GM23248 (cell line): Measurements from ENCODE around the gene DPP6. TPM values are rescaled to one million over a fixed set of nuclear protein-coding genes. Genes with fewer than 3 reads are reported as not detected.
"Not testable (repeated sequence)": the region's sequence is repeated elsewhere in the genome, so short reads cannot be mapped to it uniquely, and the experiment has no call there.

Experiments used
- DNase-seq: peaks from one replicate; pipeline ENCODE4 v3.0.0-alpha.2; 2015
- H2AFZ ChIP-seq: fragments of 200-600 bp; sonication (generic); 2 replicates; pipeline ENCODE4 v1.6.1; 2016; ENCODE audit warnings: antibody characterized with exemption
- H3F3A ChIP-seq: fragments of 200-600 bp; sonication (generic); 2 replicates; pipeline ENCODE4 v1.6.1; 2016; ENCODE audit warnings: mild to moderate bottlenecking, antibody characterized with exemption, mixed run types; ENCODE audit not compliant: insufficient read depth
- H3K27ac ChIP-seq: fragments of 200-600 bp; sonication (generic); 2 replicates; pipeline ENCODE4 v1.5.1; 2016; ENCODE audit warnings: mild to moderate bottlenecking
- H3K27me3 ChIP-seq: fragments of 200-600 bp; sonication (generic); replicated peaks from 2 replicates; pipeline ENCODE4 v1.6.1; 2016; ENCODE audit warnings: mild to moderate bottlenecking; ENCODE audit not compliant: insufficient read depth
- H3K36me3 ChIP-seq: fragments of 200-600 bp; sonication (generic); 2 replicates; pipeline ENCODE4 v1.6.1; 2016; ENCODE audit warnings: low read depth, mild to moderate bottlenecking
- H3K4me1 ChIP-seq: fragments of 200-600 bp; sonication (generic); 2 replicates; pipeline ENCODE4 v1.6.1; 2016; ENCODE audit warnings: mild to moderate bottlenecking; ENCODE audit not compliant: insufficient read depth
- H3K4me2 ChIP-seq: fragments of 200-600 bp; sonication (generic); one replicate; pipeline ENCODE4 v1.6.1; 2016; ENCODE audit warnings: mild to moderate bottlenecking; ENCODE audit not compliant: unreplicated experiment
- H3K4me3 ChIP-seq: fragments of 200-600 bp; sonication (generic); 2 replicates; pipeline ENCODE4 v1.5.1; 2016; ENCODE audit warnings: mild to moderate bottlenecking
- H3K79me2 ChIP-seq: fragments of 200-600 bp; sonication (generic); 2 replicates; pipeline ENCODE4 v1.6.1; 2016; ENCODE audit warnings: mild to moderate bottlenecking; ENCODE audit not compliant: insufficient read depth
- H3K9ac ChIP-seq: fragments of 200-600 bp; sonication (generic); 2 replicates; pipeline ENCODE4 v1.6.1; 2016; ENCODE audit warnings: mild to moderate bottlenecking
- H3K9me2 ChIP-seq: fragments of 200-600 bp; sonication (generic); 2 replicates; pipeline ENCODE4 v1.6.1; 2016; ENCODE audit warnings: mixed run types, mild to moderate bottlenecking, moderate library complexity; ENCODE audit not compliant: insufficient read depth
- H3K9me3 ChIP-seq: fragments of 200-600 bp; sonication (generic); one replicate; pipeline ENCODE4 v1.6.1; 2017; ENCODE audit warnings: low read depth
- H4K20me1 ChIP-seq: fragments of 200-600 bp; sonication (generic); 2 replicates; pipeline ENCODE4 v1.6.0; 2016; ENCODE audit not compliant: insufficient read depth
- EZH2 ChIP-seq: fragments of 200-600 bp; sonication (generic); IDR thresholded peaks from 2 replicates; pipeline ENCODE4 v1.6.1; 2018; ENCODE audit warnings: antibody characterized with exemption, mild to moderate bottlenecking; ENCODE audit not compliant: insufficient read depth, poor library complexity, severe bottlenecking
- EZH2phosphoT487 ChIP-seq: fragments of 200-600 bp; sonication (generic); IDR thresholded peaks from 2 replicates; pipeline ENCODE4 v1.6.1; 2018; ENCODE audit warnings: antibody characterized with exemption, moderate library complexity, mild to moderate bottlenecking, low read depth; ENCODE audit not compliant: insufficient read depth
- WGBS, 2 experiments: methylation state at CpG; one replicate each; pipeline ENCODE4 v1.1.6; 2015 to 2017; ENCODE audit warnings: low lambda C conversion rate in 2 of 2, low coverage in 1 of 2; ENCODE audit errors: missing lambda C conversion rate in 2 of 2; 5-methylcytosine and 5-hydroxymethylcytosine counted together
- in situ Hi-C: fragments of 300-500 bp; cut with MboI; formaldehyde crosslinking; loops from 2 replicates; pipeline ENCODE4 v1.15.0; 2020
- polyA plus RNA-seq: library from polyadenylated mRNA; unstranded; fragments of >200 nt; fragmentation: Nextera tagmentation; extraction: Ambion mirVana; gene quantifications from 2 replicates; pipeline ENCODE4 v1.2.1, GENCODE V29; 2016
- total RNA-seq: library from RNA; depleted of rRNA; stranded (reverse); fragments of >200 nt; shearing (Covaris generic); gene quantifications from 2 replicates; pipeline ENCODE4 v1.2.3, GENCODE V29; 2014

The DPP6 gene
- total and polyA plus RNA-seq, 2 experiments from 2014 or later = not detected

GRCh38 chr7:154163642-154164041 lies 111.4 kb downstream of the DPP6 start:
- H3F3A ChIP-seq, H3K4me3 ChIP-seq, H3K27me3 ChIP-seq, H2AFZ ChIP-seq, H3K36me3 ChIP-seq, H3K27ac ChIP-seq, H3K9me2 ChIP-seq, H3K4me1 ChIP-seq, H3K9ac ChIP-seq, in situ Hi-C loops, H4K20me1 ChIP-seq, H3K9me3 ChIP-seq, H3K4me2 ChIP-seq, DNase-seq, H3K79me2 ChIP-seq: not testable (repeated sequence)
- 10 to 17% methylated on average over 2 of the region's 3 CpGs for WGBS, 2 experiments

GRCh38 chr7:154167051-154167450 lies 114.9 kb downstream of the DPP6 start:
- H3K4me3 ChIP-seq = no peak overlapping the region
- H2AFZ ChIP-seq = no peak overlapping the region
- 6 to 12% methylated on average over 4 of the region's 4 CpGs for WGBS, 2 experiments
- TF ChIP-seq EZH2 = no peak
- no peak for TF ChIP-seq EZH2phosphoT487
- H3K9me2 ChIP-seq = no peaks in the 10 kb centered on the region
- H3K9ac ChIP-seq = no peak overlapping the region
- H3K36me3 ChIP-seq = no peaks in the 10 kb centered on the region
- no peaks in the 10 kb centered on the region for H3K27me3 ChIP-seq
- no peaks in the 10 kb centered on the region for H3F3A ChIP-seq
- H3K4me2 ChIP-seq = no peak overlapping the region
- H3K4me1 ChIP-seq = no peaks in the 10 kb centered on the region
- H4K20me1 ChIP-seq = no peaks in the 10 kb centered on the region
- H3K79me2 ChIP-seq = no peaks in the 10 kb centered on the region
- no peak for DNase-seq
- in situ Hi-C loops = no loop called here
- H3K9me3 ChIP-seq = no peaks in the 10 kb centered on the region
- no peak overlapping the region for H3K27ac ChIP-seq

GRCh38 chr7:154167807-154168206 lies 115.6 kb downstream of the DPP6 start:
- in situ Hi-C loops = no loop called here
- H3K9me2 ChIP-seq = no peaks in the 10 kb centered on the region
- H3K27me3 ChIP-seq = no peaks in the 10 kb centered on the region
- H3K27ac ChIP-seq = no peak overlapping the region
- no peak overlapping the region for H2AFZ ChIP-seq
- no peaks in the 10 kb centered on the region for H3K4me1 ChIP-seq
- no peaks in the 10 kb centered on the region for H4K20me1 ChIP-seq
- no peak overlapping the region for H3K9ac ChIP-seq
- no peaks in the 10 kb centered on the region for H3K36me3 ChIP-seq
- no peak for DNase-seq
- WGBS, 2 experiments = 2 to 6% methylated on average over 4 of the region's 4 CpGs
- H3K79me2 ChIP-seq = no peaks in the 10 kb centered on the region
- no peak overlapping the region for H3K4me3 ChIP-seq
- no peak overlapping the region for H3K4me2 ChIP-seq
- no peak for TF ChIP-seq EZH2
- no peak for TF ChIP-seq EZH2phosphoT487
- H3F3A ChIP-seq = no peaks in the 10 kb centered on the region
- H3K9me3 ChIP-seq = no peaks in the 10 kb centered on the region

GRCh38 chr7:154171422-154171821 lies 119.2 kb downstream of the DPP6 start:
- no peaks in the 10 kb centered on the region for H3K9me2 ChIP-seq
- H3K4me3 ChIP-seq = no peak overlapping the region
- H3K9ac ChIP-seq = no peak overlapping the region
- in situ Hi-C loops = no loop called here
- no peak overlapping the region for H3K4me2 ChIP-seq
- H3K27me3 ChIP-seq = no peaks in the 10 kb centered on the region
- no peak overlapping the region for H2AFZ ChIP-seq
- H3K36me3 ChIP-seq = no peaks in the 10 kb centered on the region
- H3F3A ChIP-seq = no peaks in the 10 kb centered on the region
- no peak overlapping the region for H3K27ac ChIP-seq
- H3K4me1 ChIP-seq = no peaks in the 10 kb centered on the region
- no peaks in the 10 kb centered on the region for H3K79me2 ChIP-seq
- DNase-seq = no peak
- no peaks in the 10 kb centered on the region for H3K9me3 ChIP-seq
- no peaks in the 10 kb centered on the region for H4K20me1 ChIP-seq
- WGBS, 2 experiments = 0 to 6% methylated on average over 1 of the region's 1 CpG
- TF ChIP-seq EZH2phosphoT487 (no peak), EZH2 (no peak)

GRCh38 chr7:154172236-154172635 lies 120.0 kb downstream of the DPP6 start:
- no peak overlapping the region for H3K4me2 ChIP-seq
- H3K9me2 ChIP-seq = no peaks in the 10 kb centered on the region
- 15 to 26% methylated on average over 3 of the region's 3 CpGs for WGBS, 2 experiments
- H2AFZ ChIP-seq = no peak overlapping the region
- no peak overlapping the region for H3K27ac ChIP-seq
- H3K36me3 ChIP-seq = no peaks in the 10 kb centered on the region
- H3F3A ChIP-seq = no peaks in the 10 kb centered on the region
- no peak for DNase-seq
- no peaks in the 10 kb centered on the region for H4K20me1 ChIP-seq
- no peaks in the 10 kb centered on the region for H3K27me3 ChIP-seq
- no peak overlapping the region for H3K4me3 ChIP-seq
- TF ChIP-seq EZH2phosphoT487 = no peak
- TF ChIP-seq EZH2 = no peak
- in situ Hi-C loops = no loop called here
- no peaks in the 10 kb centered on the region for H3K4me1 ChIP-seq
- no peaks in the 10 kb centered on the region for H3K9me3 ChIP-seq
- no peaks in the 10 kb centered on the region for H3K79me2 ChIP-seq
- H3K9ac ChIP-seq = no peak overlapping the region
